HL-60 (cell line): Measurements from ENCODE around the gene BBC3.

Experiments used
- CTCF ChIP-seq: IDR thresholded peaks from one replicate; pipeline ENCODE4 v1.5.1; 2011; ENCODE audit warnings: low read length, control low read depth, inconsistent platforms; ENCODE audit not compliant: insufficient read depth
- GABPA ChIP-seq: IDR thresholded peaks from 2 replicates; pipeline ENCODE4 v1.6.1; 2012; ENCODE audit warnings: low read depth
- POLR2AphosphoS5 ChIP-seq: IDR thresholded peaks from 2 replicates; pipeline ENCODE4 v1.6.1; 2012; ENCODE audit warnings: low read depth
- REST ChIP-seq: IDR thresholded peaks from 2 replicates; pipeline ENCODE4 v1.6.1; 2012; ENCODE audit warnings: low read depth; ENCODE audit not compliant: insufficient replicate concordance
- SPI1 ChIP-seq: IDR thresholded peaks from 2 replicates; pipeline ENCODE4 v1.6.1; 2012; ENCODE audit warnings: low read depth, mild to moderate bottlenecking, borderline replicate concordance

GRCh38 chr19:47190167-47190727 is 40.8 kb downstream of the BBC3 start:
- TF ChIP-seq CTCF, result no peak
- TF ChIP-seq REST, result no peak
- no peak for TF ChIP-seq POLR2AphosphoS5
- no peak for TF ChIP-seq GABPA
- no peak for TF ChIP-seq SPI1
